ENCODE data around the gene CNTNAP2. TPM values are rescaled to one million over a fixed set of nuclear protein-coding genes. Genes with fewer than 3 reads are reported as not detected.

The CNTNAP2 gene
- total and polyA plus RNA-seq, 2 of the 4 experiments (the other 2 are of a cell fraction): not detected

- Histone ChIP-seq H3K23ac (ENCODE audit: low read depth, low read length) (no peak overlapping the region), H2AK9ac (replicated peaks; ENCODE audit: low read depth, low read length, poor library complexity) (no peak overlapping the region), H3K4me2 (ENCODE audit: low read depth, low read length) (no peak overlapping the region), H3K9me3 (ENCODE audit: control insufficient read depth, insufficient read depth, low read length) (peaks cover 2% of the 10 kb centered on the region; the same call in 1 of the 2 replicates), H3K79me1 (ENCODE audit: low read depth in 1 of 2, low read length in 2 of 2) (no peaks in the 10 kb centered on the region), H4K5ac (ENCODE audit: low read depth, low read length) (no peak overlapping the region), H4K8ac (ENCODE audit: low read depth in 2 of 2, low read length in 2 of 2) (no peak overlapping the region), H3K4me3 (ENCODE audit: insufficient read depth, low read depth, low read length) (no peak overlapping the region), H3K36me3 (ENCODE audit: control insufficient read depth, insufficient read depth, low read length) (no peaks in the 10 kb centered on the region), H4K91ac (ENCODE audit: insufficient read depth, low read depth, low read length) (no peak overlapping the region), H2AK5ac (ENCODE audit: low read depth, low read length) (no peak overlapping the region), H3K18ac (ENCODE audit: low read depth, low read length) (no peak overlapping the region), H2BK120ac (ENCODE audit: low read depth, low read length) (no peak overlapping the region), H3K9ac (ENCODE audit: low read depth, low read length) (no peak overlapping the region), H3K4me1 (ENCODE audit: control insufficient read depth, insufficient read depth, low read length) (no peaks in the 10 kb centered on the region), H2BK15ac (ENCODE audit: low read depth, low read length) (no peak overlapping the region), H3K9me1 (ENCODE audit: insufficient read depth, low read length) (no peaks in the 10 kb centered on the region), H2BK5ac (ENCODE audit: low read depth, low read length, poor library complexity, severe bottlenecking) (no peak overlapping the region), H2AFZ (replicated peaks; ENCODE audit: low read length, poor library complexity) (no peak overlapping the region), H3K4ac (ENCODE audit: low read depth, low read length) (no peak overlapping the region), H2BK20ac (ENCODE audit: low read depth, low read length) (no peak overlapping the region), H3K27me3 (ENCODE audit: control insufficient read depth, insufficient read depth, low read length) (no peaks in the 10 kb centered on the region), H3K14ac (replicated peaks; ENCODE audit: low read depth, low read length) (no peak overlapping the region), H4K20me1 (ENCODE audit: insufficient read depth, low read length) (no peaks in the 10 kb centered on the region), H3K27ac (ENCODE audit: insufficient read depth, low read length) (no peak overlapping the region), H3K56ac (ENCODE audit: extremely low read depth, insufficient read depth, low read length) (no peak overlapping the region)
- WGBS, 2 experiments (ENCODE audit: extremely low coverage in 2 of 2, insufficient read length in 1 of 2): no CpG with 5 or more reads among the region's 2 CpGs
- POLR2A ChIA-PET (ENCODE audit: unreplicated experiment): no interaction called here
- TF ChIP-seq RCOR1 (IDR thresholded peaks at IDR 0.05; ENCODE audit: insufficient replicate concordance, low read length) (no peak), POLR2A (IDR thresholded peaks at IDR 0.05; ENCODE audit: low read depth, low read length) (no peak), BHLHE40 (IDR thresholded peaks at IDR 0.05; ENCODE audit: low read depth, low read length) (no peak), NFE2L2 (IDR thresholded peaks at IDR 0.05; ENCODE audit: low read depth, low read length) (no peak), CTCF (conservative IDR thresholded peaks at IDR 0.05; ENCODE audit: low read depth, low read length) (no peak), FOS (IDR thresholded peaks at IDR 0.05; ENCODE audit: low read depth, low read length) (no peak), CEBPB (IDR thresholded peaks at IDR 0.05; ENCODE audit: low read depth, low read length) (no peak), USF2 (IDR thresholded peaks at IDR 0.05; ENCODE audit: low read depth, low read length) (no peak), RFX5 (IDR thresholded peaks at IDR 0.05; ENCODE audit: low read depth, low read length) (no peak), CHD1 (IDR thresholded peaks at IDR 0.05; ENCODE audit: low read depth, low read length) (no peak), MAFK (IDR thresholded peaks at IDR 0.05; ENCODE audit: low read depth, low read length) (no peak), RAD21 (IDR thresholded peaks at IDR 0.05; ENCODE audit: low read length) (no peak), MAZ (IDR thresholded peaks at IDR 0.05; ENCODE audit: borderline replicate concordance, low read depth, low read length) (no peak), ELK1 (IDR thresholded peaks at IDR 0.05; ENCODE audit: borderline replicate concordance, low read depth, low read length) (no peak), SMC3 (IDR thresholded peaks at IDR 0.05; ENCODE audit: low read depth, low read length) (no peak), MXI1 (IDR thresholded peaks at IDR 0.05; ENCODE audit: borderline replicate concordance, low read depth, low read length) (no peak)
- in situ Hi-C loops (cut with MboI; ENCODE audit: low sequenced_read_pairs): no loop called here
- ATAC-seq (ENCODE audit: low read depth) (no peak), DNase-seq (no peak)
- dilution Hi-C loops (cut with HindIII; ENCODE audit: low sequenced_read_pairs, unreplicated experiment): no loop called here
- intact Hi-C loops (cut with micrococcal nuclease): no loop called here
- CTCF ChIA-PET: no interaction called here
- BruUV-seq (replicated peaks): no TSS peak
Observed at GRCh38 chr7:146172112-146172511, 55.5 kb downstream of the CNTNAP2 start.
